HCT116 (cell line): ENCODE data around the gene SLC13A3.

Experiments used
- CBX3 ChIP-seq: IDR thresholded peaks from 2 replicates; pipeline ENCODE4 v1.6.1; 2012; ENCODE audit warnings: low read depth
- EZH2 ChIP-seq: fragments of 200-600 bp; sonication (generic); IDR thresholded peaks from 2 replicates; pipeline ENCODE4 v1.6.1; 2017; ENCODE audit warnings: antibody characterized with exemption, mixed run types
- SIN3A ChIP-seq: IDR thresholded peaks from 2 replicates; pipeline ENCODE4 v1.6.1; 2012; ENCODE audit warnings: low read depth
- ZFX ChIP-seq: fragments of 450-650 bp; IDR thresholded peaks from 2 replicates; pipeline ENCODE4 v1.6.1; 2017
- TF ChIP-seq, protein P1 (sequence below), 3 experiments: fragments of 200-600 bp in 1 of 3; sonication (generic) in 1 of 3; IDR thresholded peaks in 2 of 3; conservative IDR thresholded peaks in 1 of 3; 2 replicates each; pipeline ENCODE4 v1.5.1; 2012 to 2017; ENCODE audit warnings: low read depth in 2 of 3, low read length in 2 of 3, antibody characterized with exemption in 1 of 3, borderline replicate concordance in 1 of 3, control low read depth in 1 of 3, mild to moderate bottlenecking in 1 of 3, mixed read lengths in 1 of 3, mixed run types in 1 of 3, moderate library complexity in 1 of 3; ENCODE audit not compliant: insufficient read depth in 1 of 3

DNA sequence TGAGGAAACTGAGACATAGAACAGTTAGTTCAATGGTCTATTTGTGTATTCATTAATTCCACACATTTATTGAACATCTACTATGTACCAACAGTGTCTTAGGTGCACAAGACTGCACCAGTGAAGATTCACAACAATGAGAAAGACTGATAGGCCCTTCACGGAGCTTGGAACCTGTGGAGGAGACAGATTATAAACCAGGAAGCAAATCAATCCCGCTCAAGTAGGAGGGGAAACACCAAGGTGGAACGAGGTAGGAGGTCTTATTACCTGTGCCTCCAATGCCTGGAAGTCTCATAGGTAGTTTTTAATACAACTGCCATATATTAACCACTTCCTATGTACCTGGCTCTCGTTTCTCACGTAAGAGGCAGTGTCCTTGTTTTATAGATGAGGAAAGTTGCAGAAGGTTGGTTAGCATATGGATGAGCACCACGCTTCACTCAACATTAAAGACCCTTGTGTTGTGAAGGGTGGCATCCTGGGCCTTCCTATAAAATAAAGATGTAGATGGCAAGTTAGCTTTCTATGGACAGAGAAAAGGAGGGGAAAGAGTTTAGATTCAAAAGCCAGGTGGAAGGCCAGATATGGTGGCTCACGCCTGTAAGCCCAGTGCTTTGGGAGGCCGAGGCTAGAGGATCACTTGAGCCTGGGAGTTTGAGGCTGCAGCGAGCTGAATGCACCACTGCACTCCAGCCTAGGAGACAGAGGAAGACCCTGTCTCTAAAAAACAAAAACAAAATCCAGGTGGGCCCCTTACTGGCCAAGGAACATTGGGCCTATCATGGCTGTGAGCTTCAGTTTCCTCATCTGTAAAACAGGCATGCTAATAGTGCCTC lies 45.1 kb downstream of the SLC13A3 start:
- no peak for TF ChIP-seq ZFX
- TF ChIP-seq EZH2 = no peak
- TF ChIP-seq, protein P1, sequence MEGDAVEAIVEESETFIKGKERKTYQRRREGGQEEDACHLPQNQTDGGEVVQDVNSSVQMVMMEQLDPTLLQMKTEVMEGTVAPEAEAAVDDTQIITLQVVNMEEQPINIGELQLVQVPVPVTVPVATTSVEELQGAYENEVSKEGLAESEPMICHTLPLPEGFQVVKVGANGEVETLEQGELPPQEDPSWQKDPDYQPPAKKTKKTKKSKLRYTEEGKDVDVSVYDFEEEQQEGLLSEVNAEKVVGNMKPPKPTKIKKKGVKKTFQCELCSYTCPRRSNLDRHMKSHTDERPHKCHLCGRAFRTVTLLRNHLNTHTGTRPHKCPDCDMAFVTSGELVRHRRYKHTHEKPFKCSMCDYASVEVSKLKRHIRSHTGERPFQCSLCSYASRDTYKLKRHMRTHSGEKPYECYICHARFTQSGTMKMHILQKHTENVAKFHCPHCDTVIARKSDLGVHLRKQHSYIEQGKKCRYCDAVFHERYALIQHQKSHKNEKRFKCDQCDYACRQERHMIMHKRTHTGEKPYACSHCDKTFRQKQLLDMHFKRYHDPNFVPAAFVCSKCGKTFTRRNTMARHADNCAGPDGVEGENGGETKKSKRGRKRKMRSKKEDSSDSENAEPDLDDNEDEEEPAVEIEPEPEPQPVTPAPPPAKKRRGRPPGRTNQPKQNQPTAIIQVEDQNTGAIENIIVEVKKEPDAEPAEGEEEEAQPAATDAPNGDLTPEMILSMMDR (IDR thresholded peaks at IDR 0.05 in 2 of 3, conservative IDR thresholded peaks at IDR 0.05 in 1 of 3; ENCODE audit: borderline replicate concordance in 1 of 3, insufficient read depth in 1 of 3, low read depth in 2 of 3, low read length in 2 of 3) = no peak
- no peak for TF ChIP-seq SIN3A
- TF ChIP-seq CBX3 = no peak
